ENCODE results near the gene ZBTB16. TPM values are rescaled to one million over a fixed set of nuclear protein-coding genes. Genes with fewer than 3 reads are reported as not detected.

The ZBTB16 gene
- total RNA-seq, 1 experiment from 2014 or later, result 0.21 TPM

- peak; percentile 97 for TF ChIP-seq CTCF (IDR thresholded peaks at IDR 0.05)
- TF ChIP-seq REST (IDR thresholded peaks at IDR 0.05; ENCODE audit: insufficient read depth in 1 of 2, low read depth in 2 of 2, low read length in 1 of 2), result no peak
- TF ChIP-seq TCF7L2 (IDR thresholded peaks at IDR 0.05; ENCODE audit: low read depth, low read length), result no peak
- POLR2A ChIA-PET, result no interaction called here
- no peaks in the 10 kb centered on the region for H3K9me3 ChIP-seq (ENCODE audit: control insufficient read depth, insufficient read depth, low read depth, low read length)
- no TSS peak for BruUV-seq (replicated peaks)
- DNase-seq (ENCODE audit: low read depth, low spot score) (no peak), ATAC-seq (peak; percentile 94)
- peak overlapping the region; percentile 26 to 52 for H3K4me3 ChIP-seq (ENCODE audit: low read depth in 2 of 2, low read length in 2 of 2)
- in situ Hi-C loops (cut with HindIII; ENCODE audit: low pct_unique_long_range_greater_than_20kb, low sequenced_read_pairs) (no loop called here), intact Hi-C loops (cut with micrococcal nuclease; ENCODE audit: unreplicated experiment) (loop anchor here (5.0 kb wide), 1 partner anchor 146 kb away; no protein-coding TSS in a partner anchor)
- H3K27ac ChIP-seq (ENCODE audit: low read length), result no peak overlapping the region
- peaks cover 10% of the 10 kb centered on the region for H3K4me1 ChIP-seq (ENCODE audit: control insufficient read depth, insufficient read depth, low read length)
- peaks cover 9% of the 10 kb centered on the region for H3K27me3 ChIP-seq (ENCODE audit: control insufficient read depth, insufficient read depth, low read length)
- CTCF ChIA-PET, result no interaction called here
- no peaks in the 10 kb centered on the region for H3K36me3 ChIP-seq (ENCODE audit: control insufficient read depth, insufficient read depth, low read length)
Measured at GRCh38 chr11:114036147-114036811, 23.2 kb upstream of the ZBTB16 start.

- no TSS peak for BruUV-seq (replicated peaks)
- no peaks in the 10 kb centered on the region for H3K9me3 ChIP-seq (ENCODE audit: control insufficient read depth, insufficient read depth, low read depth, low read length)
- DNase-seq (ENCODE audit: low read depth, low spot score) (no peak), ATAC-seq (no peak)
- ChIA-PET CTCF (no interaction called here), POLR2A (no interaction called here)
- intact Hi-C loops (cut with micrococcal nuclease; ENCODE audit: unreplicated experiment) (loop anchor here (5.0 kb wide), 1 partner anchor 145 kb away; no protein-coding TSS in a partner anchor), in situ Hi-C loops (cut with HindIII; ENCODE audit: low pct_unique_long_range_greater_than_20kb, low sequenced_read_pairs) (no loop called here)
- peaks cover 10% of the 10 kb centered on the region for H3K4me1 ChIP-seq (ENCODE audit: control insufficient read depth, insufficient read depth, low read length)
- TF ChIP-seq SIN3A (IDR thresholded peaks at IDR 0.05; ENCODE audit: borderline replicate concordance, insufficient read depth, low read depth, low read length) (no peak), CTCF (IDR thresholded peaks at IDR 0.05) (no peak), POLR2AphosphoS5 (IDR thresholded peaks at IDR 0.05; ENCODE audit: low read depth, low read length) (no peak), REST (IDR thresholded peaks at IDR 0.05; ENCODE audit: insufficient read depth in 1 of 2, low read depth in 2 of 2, low read length in 1 of 2) (no peak), TCF7L2 (IDR thresholded peaks at IDR 0.05; ENCODE audit: low read depth, low read length) (no peak)
- H3K36me3 ChIP-seq (ENCODE audit: control insufficient read depth, insufficient read depth, low read length), result no peaks in the 10 kb centered on the region
- peaks cover 5% of the 10 kb centered on the region for H3K27me3 ChIP-seq (ENCODE audit: control insufficient read depth, insufficient read depth, low read length)
- H3K27ac ChIP-seq (ENCODE audit: low read length), result no peak overlapping the region
- H3K4me3 ChIP-seq (ENCODE audit: low read depth in 2 of 2, low read length in 2 of 2), result no peak overlapping the region
Measured at GRCh38 chr11:114036958-114037357, 22.6 kb upstream of the ZBTB16 start.

Measured in Panc1 (cell line).